T-helper 2 cell treated with Interferon-gamma antibody and Interleukin-4, amounts not matched to agents 5 μg/mL and 100 μg/mL, for 36 hours (primary cell): ENCODE data around the gene FBF1.
"Not testable (repeated sequence)": the region's sequence is repeated elsewhere in the genome, so short reads cannot be mapped to it uniquely, and the experiment has no call there.

Experiments used
- DNase-seq: peaks from one replicate; pipeline ENCODE4 v3.0.0; 2021; ENCODE audit warnings: low spot score
- H3K27ac Mint-ChIP-seq: one replicate; pipeline ENCODE4 v1.8.0; 2021; ENCODE audit warnings: mild to moderate bottlenecking, mixed read lengths
- H3K27me3 Mint-ChIP-seq: one replicate; pipeline ENCODE4 v1.8.0; 2021; ENCODE audit warnings: low read depth, mixed read lengths
- H3K36me3 Mint-ChIP-seq: one replicate; pipeline ENCODE4 v1.8.0; 2021; ENCODE audit warnings: low read depth, mixed read lengths
- H3K4me1 Mint-ChIP-seq: one replicate; pipeline ENCODE4 v1.8.0; 2021; ENCODE audit warnings: low read depth, mixed read lengths
- H3K4me3 Mint-ChIP-seq: one replicate; pipeline ENCODE4 v1.8.0; 2022; ENCODE audit warnings: mild to moderate bottlenecking, moderate library complexity, mixed read lengths
- H3K9me3 Mint-ChIP-seq: one replicate; pipeline ENCODE4 v1.8.0; 2021; ENCODE audit warnings: mixed read lengths

The FBF1 gene

GRCh38 chr17:75940727-75941441, at the start of gene FBF1:
TSS of gene FBF1 (minus strand) at chr17:75941042. CDS start at chr17:75938149, 2,893 bp downstream.
- Mint-ChIP-seq H3K27me3 (no peaks in the 10 kb centered on the region), H3K4me3 (peak within 1 kb of the TSS; percentile 87), H3K4me1 (peaks cover 12% of the 10 kb centered on the region), H3K36me3 (no peaks in the 10 kb centered on the region), H3K9me3 (no peaks in the 10 kb centered on the region), H3K27ac (peak within 1 kb of the TSS; percentile 80)
- DNase-seq: peak; percentile 91

GRCh38 chr17:75987041-75987440, 46.2 kb upstream of the FBF1 start:
- H3K4me1 Mint-ChIP-seq: no peaks in the 10 kb centered on the region
- H3K4me3 Mint-ChIP-seq: no peak overlapping the region
- no peaks in the 10 kb centered on the region for H3K9me3 Mint-ChIP-seq
- H3K36me3 Mint-ChIP-seq: peaks cover 4% of the 10 kb centered on the region
- no peaks in the 10 kb centered on the region for H3K27me3 Mint-ChIP-seq
- H3K27ac Mint-ChIP-seq: no peak overlapping the region
- DNase-seq: no peak

GRCh38 chr17:75985986-75986385, 45.1 kb upstream of the FBF1 start:
- no peaks in the 10 kb centered on the region for H3K27me3 Mint-ChIP-seq
- no peak overlapping the region for H3K4me3 Mint-ChIP-seq
- H3K4me1 Mint-ChIP-seq: peaks cover 1% of the 10 kb centered on the region
- H3K27ac Mint-ChIP-seq: no peak overlapping the region
- H3K9me3 Mint-ChIP-seq: no peaks in the 10 kb centered on the region
- H3K36me3 Mint-ChIP-seq: no peaks in the 10 kb centered on the region
- no peak for DNase-seq

GRCh38 chr17:75983501-75984181, 42.8 kb upstream of the FBF1 start:
- Mint-ChIP-seq H3K4me3 (no peak overlapping the region), H3K27ac (no peak overlapping the region), H3K36me3 (peaks cover 2% of the 10 kb centered on the region), H3K9me3 (no peaks in the 10 kb centered on the region), H3K27me3 (no peaks in the 10 kb centered on the region), H3K4me1 (peaks cover 16% of the 10 kb centered on the region)
- no peak for DNase-seq

GRCh38 chr17:75981019-75981615, 40.3 kb upstream of the FBF1 start:
- no peak for DNase-seq
- H3K4me3 Mint-ChIP-seq: peak overlapping the region; percentile 99
- H3K36me3 Mint-ChIP-seq: peaks cover 6% of the 10 kb centered on the region
- no peaks in the 10 kb centered on the region for H3K27me3 Mint-ChIP-seq
- no peaks in the 10 kb centered on the region for H3K9me3 Mint-ChIP-seq
- H3K27ac Mint-ChIP-seq: peak overlapping the region; percentile 99
- H3K4me1 Mint-ChIP-seq: peaks cover 30% of the 10 kb centered on the region

GRCh38 chr17:75980188-75981018, 39.6 kb upstream of the FBF1 start:
- Mint-ChIP-seq H3K36me3 (peaks cover 9% of the 10 kb centered on the region), H3K9me3 (no peaks in the 10 kb centered on the region), H3K27ac (peak overlapping the region; percentile 99), H3K4me3 (peak overlapping the region; percentile 99), H3K4me1 (peaks cover 35% of the 10 kb centered on the region), H3K27me3 (no peaks in the 10 kb centered on the region)
- DNase-seq: no peak

GRCh38 chr17:75979705-75980187, 38.9 kb upstream of the FBF1 start:
- Mint-ChIP-seq H3K27ac (peak overlapping the region; percentile 99), H3K4me1 (peaks cover 35% of the 10 kb centered on the region), H3K9me3 (no peaks in the 10 kb centered on the region), H3K4me3 (peak overlapping the region; percentile 99), H3K36me3 (peaks cover 11% of the 10 kb centered on the region), H3K27me3 (no peaks in the 10 kb centered on the region)
- no peak for DNase-seq

GRCh38 chr17:75978938-75979704, 38.3 kb upstream of the FBF1 start, which contains the start of the genes ACOX1 and TEN1:
TSS of gene ACOX1 (minus strand) at chr17:75979166. CDS start at chr17:75979073, 93 bp downstream.
TSS of gene TEN1 (plus strand) at chr17:75979240. CDS start at chr17:75986193, 6,953 bp downstream.
- H3K9me3 Mint-ChIP-seq: no peaks in the 10 kb centered on the region
- peak within 1 kb of the TSS; percentile 99 for H3K4me3 Mint-ChIP-seq
- H3K27me3 Mint-ChIP-seq: no peaks in the 10 kb centered on the region
- DNase-seq: peak; percentile 94
- peaks cover 11% of the 10 kb centered on the region for H3K36me3 Mint-ChIP-seq
- peak within 1 kb of the TSS; percentile 99 for H3K27ac Mint-ChIP-seq
- H3K4me1 Mint-ChIP-seq: peaks cover 35% of the 10 kb centered on the region

- Mint-ChIP-seq H3K4me1 (peaks cover 40% of the 10 kb centered on the region), H3K27me3 (no peaks in the 10 kb centered on the region), H3K4me3 (peak overlapping the region; percentile 10), H3K27ac (no peak overlapping the region), H3K36me3 (peaks cover 20% of the 10 kb centered on the region), H3K9me3 (no peaks in the 10 kb centered on the region)
- DNase-seq: no peak
Measured at GRCh38 chr17:75976175-75976848, 35.5 kb upstream of the FBF1 start.

GRCh38 chr17:75975757-75976174, 34.9 kb upstream of the FBF1 start:
- H3K36me3 Mint-ChIP-seq: peaks cover 21% of the 10 kb centered on the region
- peaks cover 36% of the 10 kb centered on the region for H3K4me1 Mint-ChIP-seq
- no peak for DNase-seq
- H3K9me3 Mint-ChIP-seq: no peaks in the 10 kb centered on the region
- no peaks in the 10 kb centered on the region for H3K27me3 Mint-ChIP-seq
- no peak overlapping the region for H3K4me3 Mint-ChIP-seq
- H3K27ac Mint-ChIP-seq: no peak overlapping the region

GRCh38 chr17:75975187-75975586, 34.3 kb upstream of the FBF1 start:
- H3K27ac Mint-ChIP-seq, H3K27me3 Mint-ChIP-seq, H3K4me3 Mint-ChIP-seq, H3K9me3 Mint-ChIP-seq, DNase-seq: not testable (repeated sequence)
- H3K36me3 Mint-ChIP-seq: peaks cover 22% of the 10 kb centered on the region
- peaks cover 30% of the 10 kb centered on the region for H3K4me1 Mint-ChIP-seq

- H3K4me1 Mint-ChIP-seq: peaks cover 9% of the 10 kb centered on the region
- H3K27me3 Mint-ChIP-seq: no peaks in the 10 kb centered on the region
- DNase-seq: no peak
- no peak overlapping the region for H3K4me3 Mint-ChIP-seq
- H3K36me3 Mint-ChIP-seq: peaks cover 15% of the 10 kb centered on the region
- H3K9me3 Mint-ChIP-seq: no peaks in the 10 kb centered on the region
- H3K27ac Mint-ChIP-seq: no peak overlapping the region
Measured at GRCh38 chr17:75970626-75971025, 29.8 kb upstream of the FBF1 start.
